HepG2 (cell line): Measurements from ENCODE around the gene MYO9A. TPM values are rescaled to one million over a fixed set of nuclear protein-coding genes. Genes with fewer than 3 reads are reported as not detected.

Experiments
- ATAC-seq: fragments of 200-7000 bp; cut with Tn5 transposase; 3 replicates; pipeline ENCODE4 v1.9.1; 2020; ENCODE audit warnings: mild to moderate bottlenecking, moderate library complexity
- BruUV-seq: library from RNA; stranded (reverse); fragments of 400-500 nt; replicated peaks from 2 replicates; lab custom pipeline; 2021; lab: Mats Ljungman, UMichigan
- CTCF ChIA-PET: fragments of 300-600 bp; formaldehyde crosslinking; extraction: SDS; loops from one replicate; lab custom pipeline; 2021; ENCODE audit warnings: low total read pairs, inconsistent platforms, low intra/inter-chr PET ratio; lab: Yijun Ruan, JAX
- POLR2A ChIA-PET: fragments of 350-600 bp; sonication (Branson Sonifier 250); formaldehyde crosslinking; loops from one replicate; lab custom pipeline; 2020; ENCODE audit warnings: antibody characterized with exemption, inconsistent platforms; lab: Yijun Ruan, JAX
- DNase-seq: peaks from one replicate; pipeline ENCODE4 v3.0.0-alpha.2; 2015; ENCODE audit warnings: low spot score
- FAIRE-seq: peaks from 3 replicates; lab custom pipeline; 2011; peaks lifted over from hg19 to GRCh38; lab: Jason Lieb, UNC
- H2AFZ ChIP-seq: one replicate; pipeline ENCODE4 v1.6.1; 2011; ENCODE audit warnings: low read length, inconsistent platforms
- H3K27ac ChIP-seq: fragments of 300-600 bp; 3 replicates; pipeline ENCODE4 v1.8.0; 2011; ENCODE audit warnings: mixed run types, mild to moderate bottlenecking, mixed read lengths, low read length, inconsistent platforms; ENCODE audit not compliant: insufficient read depth; ENCODE audit errors: extremely low read length
- H3K27me3 ChIP-seq, 2 experiments: fragments of 200-600 bp in 1 of 2; 2 replicates in 1 of 2; 3 replicates in 1 of 2; pipeline versions ENCODE4 v1.6.0 to v1.8.0; 2011; ENCODE audit warnings: low read length in 2 of 2, mild to moderate bottlenecking in 2 of 2, moderate library complexity in 2 of 2, inconsistent platforms in 1 of 2; ENCODE audit not compliant: insufficient read depth in 2 of 2, control insufficient read depth in 1 of 2
- H3K36me3 ChIP-seq, 2 experiments: fragments of 200-600 bp in 1 of 2; replicated peaks in 1 of 2; 2 replicates in 1 of 2; 3 replicates in 1 of 2; pipeline versions ENCODE4 v1.5.1 to v1.8.0; 2011; ENCODE audit warnings: low read length in 2 of 2, inconsistent platforms in 1 of 2; ENCODE audit not compliant: insufficient read depth in 2 of 2, control insufficient read depth in 1 of 2
- H3K4me1 ChIP-seq: 2 replicates; pipeline ENCODE4 v1.5.1; 2012; ENCODE audit warnings: low read length, inconsistent platforms; ENCODE audit not compliant: insufficient read depth
- H3K4me2 ChIP-seq: 2 replicates; pipeline ENCODE4 v1.6.0; 2011; ENCODE audit warnings: low read depth, low read length, inconsistent platforms
- H3K4me3 ChIP-seq, 3 experiments: fragments of 200-600 bp in 1 of 3; sonication (generic), shearing (Covaris generic) in 1 of 3; replicated peaks in 1 of 3; 2 replicates each; pipeline ENCODE4 v1.5.1; 2011 to 2016; ENCODE audit warnings: low read length in 3 of 3, inconsistent platforms in 2 of 3, low read depth in 2 of 3, mild to moderate bottlenecking in 2 of 3, control low read depth in 1 of 3, mixed read lengths in 1 of 3; ENCODE audit not compliant: insufficient read depth in 1 of 3
- H3K79me2 ChIP-seq: one replicate; pipeline ENCODE4 v1.6.1; 2011; ENCODE audit warnings: low read length, inconsistent platforms; ENCODE audit not compliant: insufficient read depth
- H3K9ac ChIP-seq: 2 replicates; pipeline ENCODE4 v1.6.0; 2011; ENCODE audit warnings: mild to moderate bottlenecking, low read depth, low read length, inconsistent platforms; ENCODE audit not compliant: insufficient read depth
- H3K9me3 ChIP-seq: 2 replicates; pipeline ENCODE4 v1.5.1; 2012; ENCODE audit warnings: mild to moderate bottlenecking, low read length
- H4K20me1 ChIP-seq: 2 replicates; pipeline ENCODE4 v1.6.0; 2011; ENCODE audit warnings: inconsistent platforms, mild to moderate bottlenecking, low read length, moderate library complexity; ENCODE audit not compliant: insufficient read depth
- MTA3 ChIP-seq: sonication (generic); formaldehyde crosslinking; IDR thresholded peaks from 2 replicates; pipeline ENCODE4 v1.4.0; 2020; ENCODE audit warnings: missing genetic modification reagents
- NFE2L1 ChIP-seq: sonication (generic); formaldehyde crosslinking; IDR thresholded peaks from 2 replicates; pipeline ENCODE4 v1.4.0; 2020; ENCODE audit warnings: missing genetic modification reagents, mild to moderate bottlenecking, borderline replicate concordance
- SP4 ChIP-seq: sonication (generic); formaldehyde crosslinking; IDR thresholded peaks from 2 replicates; pipeline ENCODE4 v1.8.1; 2023; ENCODE audit warnings: mild to moderate bottlenecking, missing genetic modification reagents
- SYNCRIP ChIP-seq: fragments of 200-400 bp; formaldehyde crosslinking; IDR thresholded peaks from 2 replicates; pipeline ENCODE4 v1.6.1; 2018; ENCODE audit warnings: mild to moderate bottlenecking, low read depth, low read length; ENCODE audit not compliant: insufficient read depth
- TBX2 ChIP-seq: sonication (generic); formaldehyde crosslinking; IDR thresholded peaks from 2 replicates; pipeline ENCODE4 v1.5.0; 2020; ENCODE audit warnings: missing genetic modification reagents, mild to moderate bottlenecking, borderline replicate concordance
- ZNF234 ChIP-seq: sonication (generic); formaldehyde crosslinking; conservative IDR thresholded peaks from 2 replicates; pipeline ENCODE4 v1.5.1; 2020; ENCODE audit warnings: mild to moderate bottlenecking, missing genetic modification reagents
- ZNF614 ChIP-seq: IDR thresholded peaks from 2 replicates; pipeline ENCODE4 v1.6.1; 2018; ENCODE audit warnings: missing biosample characterization, missing genetic modification reagents, inconsistent platforms, borderline replicate concordance
- WGBS: methylation state at CpG from one replicate; pipeline ENCODE4 v1.1.6; 2017; ENCODE audit warnings: low lambda C conversion rate; 5-methylcytosine and 5-hydroxymethylcytosine counted together
- in situ Hi-C: cut with HindIII; loops from 2 replicates; pipeline ENCODE4 v1.10.0; 2017; ENCODE audit warnings: low pct_unique_long_range_greater_than_20kb; ENCODE audit not compliant: extremely low pct_ligation_motif_present
- intact Hi-C: fragments of 100-400 bp; cut with micrococcal nuclease; formaldehyde crosslinking; loops from one replicate; pipeline ENCODE4 v1.10.0; 2022; ENCODE audit not compliant: unreplicated experiment
- polyA plus RNA-seq, 8 experiments: library from polyadenylated mRNA; depleted of rRNA in 3 of 8; stranded (reverse) in 7 of 8; unstranded in 1 of 8; fragments of >200 nt; fragmentation: Illumina TruSeq in 4 of 8; extraction: Trizol in 4 of 8; gene quantifications; 2 replicates each; pipeline versions ENCODE4 v1.2.1 to v1.2.3, GENCODE V29; 2011 to 2016; ENCODE audit warnings: low read depth in 4 of 8, missing spikeins in 1 of 8, mixed read lengths in 1 of 8; ENCODE audit not compliant: insufficient read depth in 1 of 8
- total RNA-seq, 5 experiments: library from RNA; depleted of rRNA; stranded (reverse); fragments of >200 nt; fragmentation: Illumina TruSeq; extraction: Trizol; gene quantifications; 2 replicates each; pipeline ENCODE4 v1.2.3, GENCODE V29; 2016; ENCODE audit warnings: low read depth in 1 of 5
- TF ChIP-seq, protein P1 (sequence below): sonication (generic); formaldehyde crosslinking; IDR thresholded peaks from 2 replicates; pipeline ENCODE4 v1.5.1; 2020; ENCODE audit warnings: mild to moderate bottlenecking, missing genetic modification reagents, borderline replicate concordance
- TF ChIP-seq, protein P2 (sequence below): sonication (generic); formaldehyde crosslinking; IDR thresholded peaks from 2 replicates; pipeline ENCODE4 v1.8.1; 2023; ENCODE audit warnings: mild to moderate bottlenecking, inconsistent platforms, moderate library complexity, missing genetic modification reagents, borderline replicate concordance
- TF ChIP-seq, protein P3 (sequence below): sonication (generic); formaldehyde crosslinking; IDR thresholded peaks from 2 replicates; pipeline ENCODE4 v1.5.0; 2020; ENCODE audit warnings: missing genetic modification reagents
- TF ChIP-seq, protein P4 (sequence below): sonication (generic); formaldehyde crosslinking; IDR thresholded peaks from 2 replicates; pipeline ENCODE4 v1.4.0; 2020; ENCODE audit warnings: mild to moderate bottlenecking, missing genetic modification reagents, borderline replicate concordance

The MYO9A gene
- total and polyA plus RNA-seq, 2 of the 13 experiments (the other 11 are each of a cell fraction or from before 2014, with no cell fraction given): 4.8 to 15.3 TPM

DNA sequence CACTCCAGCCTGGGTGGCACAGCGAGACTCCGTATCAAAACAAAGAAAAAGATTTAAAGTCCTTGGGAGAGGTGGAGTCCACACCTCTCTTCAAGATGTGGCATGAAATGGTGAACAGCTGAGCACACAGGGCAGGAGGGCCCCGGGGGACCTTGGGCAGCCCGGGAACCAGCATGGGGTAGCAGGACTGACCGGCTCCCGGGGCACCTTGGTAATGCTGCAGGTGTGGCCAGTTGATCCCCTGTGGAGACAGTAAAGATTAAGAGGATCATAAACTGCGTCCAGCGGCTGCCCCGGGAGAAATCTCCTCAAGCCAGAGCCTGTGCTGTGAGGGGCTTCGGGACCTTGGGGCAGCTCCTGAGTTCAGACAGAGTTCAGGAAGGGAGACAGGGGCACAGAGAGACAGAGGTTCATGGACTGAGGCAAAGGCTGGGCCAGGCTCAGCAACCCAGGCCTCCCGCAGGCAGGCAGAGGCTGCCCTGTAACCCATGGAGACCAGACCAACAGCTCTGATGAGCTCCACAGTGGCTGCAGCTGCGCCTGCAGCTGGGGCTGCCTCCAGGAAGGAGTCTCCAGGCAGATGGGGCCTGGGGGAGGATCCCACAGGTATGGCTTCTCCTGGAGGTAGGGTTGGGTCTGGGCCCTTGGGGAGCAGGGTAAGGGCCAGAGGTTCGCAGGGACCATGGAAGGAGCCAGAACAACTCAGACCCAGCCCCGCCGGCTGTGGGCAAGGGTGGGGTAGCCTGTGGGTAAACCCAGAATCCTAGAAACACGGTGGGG lies 307.5 kb downstream of the MYO9A start, which contains the start of gene NR2E3 (continued):
- TF ChIP-seq, protein P1, sequence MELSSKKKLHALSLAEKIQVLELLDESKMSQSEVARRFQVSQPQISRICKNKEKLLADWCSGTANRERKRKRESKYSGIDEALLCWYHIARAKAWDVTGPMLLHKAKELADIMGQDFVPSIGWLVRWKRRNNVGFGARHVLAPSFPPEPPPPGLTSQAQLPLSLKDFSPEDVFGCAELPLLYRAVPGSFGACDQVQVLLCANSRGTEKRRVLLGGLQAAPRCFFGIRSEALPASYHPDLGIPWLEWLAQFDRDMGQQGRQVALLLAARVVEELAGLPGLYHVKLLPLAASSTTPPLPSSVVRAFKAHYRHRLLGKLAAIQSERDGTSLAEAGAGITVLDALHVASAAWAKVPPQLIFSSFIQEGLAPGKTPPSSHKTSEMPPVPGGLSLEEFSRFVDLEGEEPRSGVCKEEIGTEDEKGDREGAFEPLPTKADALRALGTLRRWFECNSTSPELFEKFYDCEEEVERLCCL (CRISPR knock-in tag): no peak
- TF ChIP-seq, protein P2, sequence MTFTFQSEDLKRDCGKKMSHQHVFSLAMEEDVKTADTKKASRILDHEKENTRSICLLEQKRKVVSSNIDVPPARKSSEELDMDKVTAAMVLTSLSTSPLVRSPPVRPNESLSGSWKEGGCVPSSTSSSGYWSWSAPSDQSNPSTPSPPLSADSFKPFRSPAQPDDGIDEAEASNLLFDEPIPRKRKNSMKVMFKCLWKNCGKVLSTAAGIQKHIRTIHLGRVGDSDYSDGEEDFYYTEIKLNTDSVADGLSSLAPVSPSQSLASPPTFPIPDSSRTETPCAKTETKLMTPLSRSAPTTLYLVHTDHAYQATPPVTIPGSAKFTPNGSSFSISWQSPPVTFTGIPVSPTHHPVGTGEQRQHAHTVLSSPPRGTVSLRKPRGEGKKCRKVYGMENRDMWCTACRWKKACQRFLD (CRISPR knock-in tag): no peak
- TF ChIP-seq, protein P3, sequence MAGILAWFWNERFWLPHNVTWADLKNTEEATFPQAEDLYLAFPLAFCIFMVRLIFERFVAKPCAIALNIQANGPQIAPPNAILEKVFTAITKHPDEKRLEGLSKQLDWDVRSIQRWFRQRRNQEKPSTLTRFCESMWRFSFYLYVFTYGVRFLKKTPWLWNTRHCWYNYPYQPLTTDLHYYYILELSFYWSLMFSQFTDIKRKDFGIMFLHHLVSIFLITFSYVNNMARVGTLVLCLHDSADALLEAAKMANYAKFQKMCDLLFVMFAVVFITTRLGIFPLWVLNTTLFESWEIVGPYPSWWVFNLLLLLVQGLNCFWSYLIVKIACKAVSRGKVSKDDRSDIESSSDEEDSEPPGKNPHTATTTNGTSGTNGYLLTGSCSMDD (CRISPR knock-in tag): no peak

DNA sequence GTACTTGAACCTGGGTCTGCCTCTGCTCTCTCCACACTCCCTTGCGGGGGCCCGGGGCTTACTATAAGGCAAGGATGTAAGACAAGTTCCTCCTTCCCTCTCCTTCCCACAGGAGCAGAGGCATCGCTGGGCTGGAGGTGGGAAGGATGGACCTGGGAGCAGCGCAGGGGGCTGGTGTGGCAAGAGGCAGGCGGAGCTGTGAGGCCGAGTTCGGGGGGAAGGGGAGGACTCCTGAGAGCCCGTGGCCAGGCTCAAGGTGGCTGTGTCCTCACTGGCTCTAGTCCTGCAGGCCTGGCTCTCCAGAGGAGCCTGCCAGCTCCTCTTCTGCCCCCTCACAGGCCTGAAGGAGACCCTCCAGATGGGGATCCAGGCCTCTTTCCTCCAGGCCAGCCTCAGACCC lies 308.6 kb downstream of the MYO9A start:
- Histone ChIP-seq H3K4me3 (no peak overlapping the region), H3K36me3 (no peaks in the 10 kb centered on the region), H3K9me3 (no peaks in the 10 kb centered on the region), H3K9ac (no peak overlapping the region), H2AFZ (no peak overlapping the region), H4K20me1 (no peaks in the 10 kb centered on the region), H3K79me2 (no peaks in the 10 kb centered on the region), H3K4me1 (no peaks in the 10 kb centered on the region), H3K27me3 (peaks cover 18 to 39% of the 10 kb centered on the region in 2 experiments; a peak in 4 of 5 replicates), H3K4me2 (no peak overlapping the region), H3K27ac (no peak overlapping the region)
- DNase-seq (no peak), ATAC-seq (no peak), FAIRE-seq (no peak)
- in situ Hi-C loops (loop anchor here (10.0 kb wide), 1 partner anchor 695 kb away; the partner anchor contains the start of gene THSD4), intact Hi-C loops (no loop called here)
- TF ChIP-seq MTA3 (CRISPR knock-in tag) (no peak), ZNF614 (CRISPR knock-in tag) (no peak), SP4 (CRISPR knock-in tag) (no peak), TBX2 (no peak), SYNCRIP (no peak), ZNF234 (CRISPR knock-in tag) (no peak), NFE2L1 (CRISPR knock-in tag) (no peak)
- TF ChIP-seq, protein P4, sequence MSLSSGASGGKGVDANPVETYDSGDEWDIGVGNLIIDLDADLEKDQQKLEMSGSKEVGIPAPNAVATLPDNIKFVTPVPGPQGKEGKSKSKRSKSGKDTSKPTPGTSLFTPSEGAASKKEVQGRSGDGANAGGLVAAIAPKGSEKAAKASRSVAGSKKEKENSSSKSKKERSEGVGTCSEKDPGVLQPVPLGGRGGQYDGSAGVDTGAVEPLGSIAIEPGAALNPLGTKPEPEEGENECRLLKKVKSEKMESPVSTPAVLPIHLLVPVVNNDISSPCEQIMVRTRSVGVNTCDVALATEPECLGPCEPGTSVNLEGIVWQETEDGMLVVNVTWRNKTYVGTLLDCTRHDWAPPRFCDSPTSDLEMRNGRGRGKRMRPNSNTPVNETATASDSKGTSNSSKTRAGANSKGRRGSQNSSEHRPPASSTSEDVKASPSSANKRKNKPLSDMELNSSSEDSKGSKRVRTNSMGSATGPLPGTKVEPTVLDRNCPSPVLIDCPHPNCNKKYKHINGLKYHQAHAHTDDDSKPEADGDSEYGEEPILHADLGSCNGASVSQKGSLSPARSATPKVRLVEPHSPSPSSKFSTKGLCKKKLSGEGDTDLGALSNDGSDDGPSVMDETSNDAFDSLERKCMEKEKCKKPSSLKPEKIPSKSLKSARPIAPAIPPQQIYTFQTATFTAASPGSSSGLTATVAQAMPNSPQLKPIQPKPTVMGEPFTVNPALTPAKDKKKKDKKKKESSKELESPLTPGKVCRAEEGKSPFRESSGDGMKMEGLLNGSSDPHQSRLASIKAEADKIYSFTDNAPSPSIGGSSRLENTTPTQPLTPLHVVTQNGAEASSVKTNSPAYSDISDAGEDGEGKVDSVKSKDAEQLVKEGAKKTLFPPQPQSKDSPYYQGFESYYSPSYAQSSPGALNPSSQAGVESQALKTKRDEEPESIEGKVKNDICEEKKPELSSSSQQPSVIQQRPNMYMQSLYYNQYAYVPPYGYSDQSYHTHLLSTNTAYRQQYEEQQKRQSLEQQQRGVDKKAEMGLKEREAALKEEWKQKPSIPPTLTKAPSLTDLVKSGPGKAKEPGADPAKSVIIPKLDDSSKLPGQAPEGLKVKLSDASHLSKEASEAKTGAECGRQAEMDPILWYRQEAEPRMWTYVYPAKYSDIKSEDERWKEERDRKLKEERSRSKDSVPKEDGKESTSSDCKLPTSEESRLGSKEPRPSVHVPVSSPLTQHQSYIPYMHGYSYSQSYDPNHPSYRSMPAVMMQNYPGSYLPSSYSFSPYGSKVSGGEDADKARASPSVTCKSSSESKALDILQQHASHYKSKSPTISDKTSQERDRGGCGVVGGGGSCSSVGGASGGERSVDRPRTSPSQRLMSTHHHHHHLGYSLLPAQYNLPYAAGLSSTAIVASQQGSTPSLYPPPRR (CRISPR knock-in tag): no peak
- ChIA-PET POLR2A (no interaction called here), CTCF (no interaction called here)
- WGBS: 19% methylated on average over 5 of the region's 8 CpGs
- no TSS peak for BruUV-seq
